Urinary bladder (tissue), 4 donors: ENCODE measurements around the gene ZMYND11. TPM values are rescaled to one million over a fixed set of nuclear protein-coding genes. Genes with fewer than 3 reads are reported as not detected.
"Not testable (repeated sequence)": the region's sequence is repeated elsewhere in the genome, so short reads cannot be mapped to it uniquely, and the experiment has no call there.

ENCODE experiments used
- DNase-seq: peaks from one replicate; pipeline ENCODE4 v3.0.0-alpha.2; 2015; ENCODE audit errors: extremely low spot score
- H3K27ac ChIP-seq: one replicate; pipeline ENCODE4 v1.5.1; 2013; ENCODE audit warnings: low read depth, mild to moderate bottlenecking, moderate library complexity
- H3K36me3 ChIP-seq: one replicate; pipeline ENCODE4 v1.6.1; 2013; ENCODE audit warnings: mild to moderate bottlenecking, moderate library complexity; ENCODE audit not compliant: insufficient read depth
- H3K4me1 ChIP-seq: one replicate; pipeline ENCODE4 v1.6.1; 2013; ENCODE audit warnings: mild to moderate bottlenecking, moderate library complexity; ENCODE audit not compliant: insufficient read depth
- H3K4me3 ChIP-seq: one replicate; pipeline ENCODE4 v1.5.1; 2013; ENCODE audit warnings: low read depth, low read length
- WGBS: extraction: QIAGEN DNeasy Blood & Tissue Kit; methylation state at CpG from one replicate; pipeline ENCODE4 v1.1.7; 2013; 5-methylcytosine and 5-hydroxymethylcytosine counted together
- polyA plus RNA-seq: library from polyadenylated mRNA; stranded (reverse); fragments of 200-250 nt; gene quantifications from one replicate; pipeline ENCODE4 v1.2.3, GENCODE V29; 2013
- small RNA-seq: library from RNA; depleted of rRNA; stranded (forward); fragments of <200 nt; gene quantifications from one replicate; pipeline ENCODE3, GENCODE V24; 2014
- total RNA-seq: library from RNA; depleted of rRNA; stranded (reverse); fragments of >200 nt; gene quantifications from one replicate; pipeline ENCODE4 v1.2.3, GENCODE V29; 2014
- donor health status: healthy with polysubstance abuse.
- donor health status: healthy.

Gene ZMYND11
- total and polyA plus RNA-seq, 2 donors = 87.6 to 114 TPM

DNA sequence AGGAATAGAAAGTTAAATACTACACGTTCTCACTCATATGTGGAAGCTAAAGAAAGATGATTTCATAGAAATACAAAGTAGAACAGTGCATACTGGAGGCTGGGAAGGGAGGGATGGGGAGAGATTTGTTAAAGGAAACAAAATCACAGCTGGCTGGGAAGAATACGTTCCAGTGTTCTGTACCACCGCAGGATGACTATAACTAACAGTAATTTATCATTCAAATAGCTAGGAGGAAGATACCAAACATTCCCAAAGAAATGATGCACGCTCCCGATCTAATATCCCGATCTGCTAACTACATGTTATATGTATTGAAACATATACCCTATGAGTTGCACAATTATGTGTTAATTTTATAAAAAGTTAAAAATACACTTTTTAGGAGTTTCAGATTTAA lies 162.3 kb downstream of the ZMYND11 start:
- Histone ChIP-seq H3K4me3 (no peak overlapping the region), H3K36me3 (no peaks in the 10 kb centered on the region), H3K27ac (no peak overlapping the region), H3K4me1 (no peaks in the 10 kb centered on the region)
- WGBS = 33% methylated on average over 6 of the region's 6 CpGs
- DNase-seq = no peak

DNA sequence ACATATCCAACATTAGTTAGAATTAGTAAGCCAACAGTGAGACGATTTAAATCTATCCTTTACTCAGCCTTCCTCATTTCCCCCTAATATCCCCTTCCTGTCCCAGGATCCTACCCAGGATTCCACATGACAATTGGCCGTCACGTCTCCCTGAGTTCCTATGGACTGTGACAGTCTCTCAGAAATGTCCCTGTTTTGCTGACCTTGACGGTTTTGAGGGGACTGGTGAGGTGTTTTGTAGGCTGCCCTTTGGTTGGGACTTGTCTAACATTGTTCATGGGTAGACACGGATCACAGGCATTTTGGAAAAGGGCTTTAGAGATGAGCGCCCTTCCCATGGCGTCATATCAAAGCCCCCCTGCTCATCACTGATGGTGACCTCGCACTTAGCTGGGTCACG lies 162.8 kb downstream of the ZMYND11 start:
- 86% methylated on average over 9 of the region's 9 CpGs for whole genome bisulfite sequencing
- H3K27ac ChIP-seq = no peak overlapping the region

DNA sequence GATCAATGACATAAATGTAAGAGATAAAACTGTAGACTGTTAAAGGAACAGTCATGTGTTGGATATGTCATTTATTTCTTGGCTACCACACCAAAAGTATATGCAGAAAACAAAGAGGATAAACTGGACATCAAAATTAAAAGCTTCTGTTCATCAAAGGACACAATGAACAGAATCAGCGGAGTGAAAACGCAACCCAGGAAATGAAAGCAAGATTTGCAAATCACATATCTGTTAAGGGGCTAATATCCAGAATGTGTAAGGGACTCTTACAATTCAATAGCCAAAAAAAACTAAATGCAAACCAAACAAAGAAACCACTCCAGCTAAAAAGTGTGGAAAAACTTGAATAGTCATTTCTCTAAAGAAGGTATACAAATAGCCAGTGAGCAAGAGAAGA lies 164.3 kb downstream of the ZMYND11 start:
- Histone ChIP-seq H3K4me1 (no peaks in the 10 kb centered on the region), H3K4me3 (no peak overlapping the region), H3K27ac (no peak overlapping the region), H3K36me3 (no peaks in the 10 kb centered on the region)
- no peak for DNase-seq
- WGBS = 93% methylated on average over 2 of the region's 2 CpGs

More for the DNA sequence above, 162.8 kb downstream of the ZMYND11 start:
- no peak overlapping the region for H3K4me3 ChIP-seq
- no peaks in the 10 kb centered on the region for H3K36me3 ChIP-seq
- DNase-seq = no peak
- H3K4me1 ChIP-seq = no peaks in the 10 kb centered on the region

DNA sequence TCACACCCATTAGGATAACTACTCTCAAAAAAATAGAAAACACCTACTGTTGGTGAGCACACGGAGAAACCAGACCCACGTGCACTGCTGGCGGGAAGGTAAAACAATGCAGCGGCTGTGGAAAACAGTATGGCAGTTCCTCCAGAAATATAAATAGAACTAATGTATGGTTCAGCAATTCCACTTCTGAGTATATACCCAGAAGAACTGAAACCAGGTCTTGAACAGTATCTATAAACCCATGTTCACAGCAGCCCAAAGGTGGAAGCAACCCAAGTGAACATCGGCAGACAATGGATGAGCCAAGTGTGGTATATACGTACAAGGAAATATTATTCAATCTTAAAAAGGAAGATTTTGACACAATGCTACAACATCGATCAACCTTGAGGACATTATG lies 164.7 kb downstream of the ZMYND11 start:
- H3K27ac ChIP-seq = no peak overlapping the region
- DNase-seq = no peak
- H3K4me1 ChIP-seq = no peaks in the 10 kb centered on the region
- WGBS = 96% methylated on average over 7 of the region's 7 CpGs
- no peak overlapping the region for H3K4me3 ChIP-seq
- no peaks in the 10 kb centered on the region for H3K36me3 ChIP-seq

DNA sequence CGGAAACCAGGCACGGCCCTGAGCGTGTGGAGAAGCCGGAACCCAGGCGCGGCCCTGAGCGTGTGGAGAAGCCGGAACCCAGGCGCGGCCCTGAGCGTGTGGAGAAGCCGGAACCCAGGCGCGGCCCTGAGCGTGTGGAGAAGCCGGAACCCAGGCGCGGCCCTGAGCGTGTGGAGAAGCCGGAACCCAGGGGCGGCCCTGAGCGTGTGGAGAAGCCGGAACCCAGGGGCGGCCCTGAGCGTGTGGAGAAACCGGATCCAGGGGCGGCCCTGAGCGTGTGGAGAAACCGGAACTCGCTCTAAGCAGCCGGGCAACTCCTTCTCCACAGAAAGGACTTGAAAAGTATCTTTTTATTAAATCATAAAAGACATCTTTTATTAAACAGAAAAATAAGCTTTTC lies 165.3 kb downstream of the ZMYND11 start:
- H3K4me3 ChIP-seq, H3K36me3 ChIP-seq, H3K27ac ChIP-seq, H3K4me1 ChIP-seq, DNase-seq: not testable (repeated sequence)
- WGBS = 98% methylated on average over 26 of the region's 31 CpGs

DNA sequence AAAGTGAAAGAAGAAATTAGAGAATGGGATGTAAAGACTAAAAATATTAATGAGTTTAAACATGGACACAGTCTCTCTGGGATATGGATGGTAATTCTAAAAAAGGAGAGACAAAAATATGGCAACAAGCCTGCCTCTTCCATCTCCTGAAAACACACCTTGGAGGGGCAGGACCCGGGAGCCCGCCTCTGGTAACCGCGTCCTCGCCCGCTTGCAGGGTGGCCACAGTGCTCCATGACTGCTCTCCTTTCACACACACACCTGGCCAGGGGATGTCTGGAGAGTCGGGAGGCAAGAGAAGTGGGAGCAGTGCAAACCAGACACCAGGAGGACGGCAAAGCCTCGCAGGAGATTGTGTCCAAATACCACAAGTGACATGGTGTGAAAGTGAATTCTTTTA lies 166.3 kb downstream of the ZMYND11 start:
- Histone ChIP-seq H3K27ac (no peak overlapping the region), H3K36me3 (no peaks in the 10 kb centered on the region), H3K4me1 (no peaks in the 10 kb centered on the region), H3K4me3 (no peak overlapping the region)
- WGBS = 96% methylated on average over 9 of the region's 9 CpGs
- DNase-seq = no peak

Small RNA genes lying within 50 kb of the gene (small RNA-seq; reads per million reads assigned to genes)
- not detected for gene RNA5SP297
- not detected for gene RNA5SP298

Other genes starting within 250 kb of the ZMYND11 start
- not detected for gene TUBB8, start 86.2 kb upstream of the ZMYND11 start, total RNA-seq
- 0.48 TPM for gene TUBB8, start 86.2 kb upstream of the ZMYND11 start, polyA plus RNA-seq